GM19467 (cell line): ENCODE data around the gene SND1.
A peak's percentile ranks its signal among the peaks of the same experiment; 100 is the strongest.

ENCODE experiments used
- ATAC-seq: cut with Tn5 transposase; IDR thresholded peaks from one replicate; pipeline ENCODE4 v1.9.1; 2021; ENCODE audit warnings: mild to moderate bottlenecking, moderate library complexity; ENCODE audit not compliant: unreplicated experiment

SND1 gene

DNA sequence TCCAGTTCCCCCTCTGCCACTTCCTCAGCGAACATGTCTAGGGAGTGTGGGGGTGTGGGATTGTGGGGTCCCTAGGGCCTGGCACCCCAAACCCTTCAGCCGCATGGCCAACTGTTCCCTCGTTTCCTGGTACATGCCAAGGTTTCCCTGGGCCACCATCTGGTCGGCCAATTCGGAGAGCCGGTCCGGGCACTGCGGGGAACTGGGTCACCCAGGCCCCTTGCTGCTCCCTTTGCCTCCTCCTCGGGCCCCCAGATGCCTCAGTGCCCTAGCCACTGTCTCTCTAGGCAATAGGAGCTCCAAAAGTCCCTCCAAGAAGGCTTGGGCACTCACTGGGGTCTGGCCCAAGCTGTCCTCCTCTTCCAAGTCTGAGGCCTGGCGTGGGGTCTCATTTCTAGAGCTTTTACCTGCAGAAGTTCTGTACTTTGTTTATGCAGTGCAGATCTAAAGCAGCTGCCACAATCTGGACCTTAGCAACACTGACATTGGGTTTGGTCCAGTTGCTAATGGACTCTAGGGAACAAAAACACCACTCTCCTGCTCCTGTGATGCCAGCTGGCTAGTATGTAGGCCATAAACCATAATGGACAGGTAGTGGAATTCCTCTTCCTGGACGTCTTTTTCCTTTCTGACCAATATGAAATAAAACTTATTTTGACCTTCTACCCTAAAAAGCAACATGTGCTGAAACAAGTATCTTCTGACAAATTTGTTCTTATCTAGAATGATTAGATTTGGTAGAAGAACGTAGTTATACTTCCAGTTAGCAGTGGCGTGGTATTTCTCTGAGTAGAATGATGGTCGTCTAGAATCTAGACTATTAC lies 206.3 kb downstream of the SND1 start:
- no peak for ATAC-seq

GRCh38 chr7:127858915-127859189 lies 206.9 kb downstream of the SND1 start:
- no peak for ATAC-seq

- ATAC-seq, result no peak
Measured at GRCh38 chr7:127859330-127859729, 207.3 kb downstream of the SND1 start.

- no peak for ATAC-seq
Measured at GRCh38 chr7:127862525-127862924, 210.5 kb downstream of the SND1 start.

DNA sequence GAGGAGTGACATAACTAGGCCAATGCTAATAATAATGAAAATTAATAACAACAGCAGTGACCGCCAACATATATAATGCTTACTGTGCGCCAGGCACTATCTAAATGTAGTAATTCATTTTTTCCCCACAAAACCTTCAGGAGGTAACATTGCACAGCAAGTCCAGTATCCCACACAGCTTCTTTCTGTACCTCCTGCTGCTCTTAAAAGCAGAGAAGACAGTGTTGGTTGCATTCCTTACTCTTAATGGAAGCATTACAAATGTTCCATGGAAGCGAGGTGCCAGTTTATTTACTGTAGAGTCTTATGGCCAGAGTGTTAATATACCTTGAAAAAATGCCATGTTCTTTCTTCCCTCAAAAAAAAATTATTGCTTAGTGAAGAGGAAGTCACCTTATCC lies 211.1 kb downstream of the SND1 start:
- ATAC-seq, result no peak

DNA sequence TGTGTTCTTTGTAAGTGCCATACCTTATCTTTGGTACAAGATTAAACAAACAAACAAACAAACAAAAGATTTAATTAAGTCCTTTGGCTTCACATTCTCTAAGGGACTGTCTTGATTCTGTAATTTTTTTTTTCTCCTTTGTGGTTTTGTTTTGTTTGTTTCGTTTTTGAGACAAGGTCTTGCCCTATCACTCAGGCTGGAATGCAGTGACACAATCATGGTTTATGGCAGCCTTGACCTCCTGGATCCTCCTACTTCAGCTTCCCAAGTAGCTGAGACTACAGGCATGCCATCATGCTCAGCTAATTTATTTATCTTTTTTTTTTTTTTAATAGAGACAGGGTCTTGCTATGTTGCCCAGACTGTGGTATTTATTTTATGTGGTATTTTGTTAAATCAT lies 213.5 kb downstream of the SND1 start:
- ATAC-seq, result no peak

GRCh38 chr7:127870231-127870907 lies 218.4 kb downstream of the SND1 start:
- peak; percentile 67 for ATAC-seq

- ATAC-seq, result no peak
Measured at GRCh38 chr7:127871226-127871625, 219.2 kb downstream of the SND1 start.

- ATAC-seq, result peak; percentile 48
Measured at GRCh38 chr7:127872122-127872521, 220.1 kb downstream of the SND1 start.

DNA sequence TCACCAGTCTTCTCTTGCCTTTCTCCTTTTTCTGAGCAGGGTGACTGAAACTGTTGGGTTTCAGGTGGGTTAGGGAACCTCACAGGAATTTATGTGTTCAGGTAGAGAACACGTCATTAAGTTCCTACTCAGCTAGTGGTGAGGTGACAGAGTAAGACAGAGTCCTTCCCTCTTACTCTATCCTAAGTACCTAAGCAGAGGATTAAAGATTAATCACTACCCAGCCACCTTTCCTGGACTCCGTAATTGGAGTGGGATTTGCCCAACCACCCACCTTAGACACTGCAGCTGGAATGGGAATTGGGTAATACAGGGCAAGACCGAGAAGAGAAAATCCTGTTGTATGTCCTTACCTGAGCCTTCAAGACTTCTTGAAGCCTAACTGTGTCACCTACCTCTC lies 221.2 kb downstream of the SND1 start:
- no peak for ATAC-seq

GRCh38 chr7:127873715-127874636 lies 222.0 kb downstream of the SND1 start:
- no peak for ATAC-seq

- ATAC-seq, result no peak
Measured at GRCh38 chr7:127874951-127875608, 223.1 kb downstream of the SND1 start.

GRCh38 chr7:127876393-127876792 lies 224.4 kb downstream of the SND1 start:
- ATAC-seq, result no peak

DNA sequence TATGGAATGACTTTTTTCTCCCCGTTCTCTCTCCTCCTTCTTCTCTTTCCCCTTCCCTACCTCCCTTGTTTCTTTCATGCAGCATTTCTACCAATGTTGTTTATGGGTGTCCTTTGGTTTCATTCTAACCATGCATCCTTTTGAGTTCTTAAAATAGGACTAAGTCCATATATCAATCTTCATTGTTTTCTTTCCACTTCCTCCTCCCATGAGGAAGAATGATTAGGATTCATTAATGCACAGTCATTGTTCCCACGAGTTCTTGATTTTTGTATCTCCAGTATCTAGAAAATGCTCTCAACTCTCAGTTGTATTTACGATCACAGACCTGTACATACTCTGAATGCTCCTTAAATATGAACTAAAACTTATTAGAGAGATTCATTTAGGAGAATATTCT lies 226.0 kb downstream of the SND1 start:
- ATAC-seq, result no peak

DNA sequence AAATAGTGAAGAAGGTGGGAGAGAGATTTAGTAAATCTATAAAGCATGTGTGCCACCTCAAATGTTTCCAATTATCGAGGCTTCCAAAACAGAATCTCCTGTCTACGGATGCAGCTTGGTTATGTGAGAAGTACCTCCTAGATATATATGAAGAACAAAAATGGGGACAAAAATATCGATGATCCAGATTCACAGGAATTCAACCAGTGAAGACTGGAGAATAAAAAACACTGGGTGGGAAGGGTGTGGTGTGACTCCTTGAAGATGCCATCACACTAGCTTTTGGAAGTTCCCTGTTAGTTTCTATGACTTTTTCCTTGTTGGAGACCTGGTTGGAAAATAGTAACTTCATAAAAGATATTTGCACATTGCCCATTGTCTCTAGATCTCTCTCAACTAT lies 226.8 kb downstream of the SND1 start:
- ATAC-seq, result no peak

DNA sequence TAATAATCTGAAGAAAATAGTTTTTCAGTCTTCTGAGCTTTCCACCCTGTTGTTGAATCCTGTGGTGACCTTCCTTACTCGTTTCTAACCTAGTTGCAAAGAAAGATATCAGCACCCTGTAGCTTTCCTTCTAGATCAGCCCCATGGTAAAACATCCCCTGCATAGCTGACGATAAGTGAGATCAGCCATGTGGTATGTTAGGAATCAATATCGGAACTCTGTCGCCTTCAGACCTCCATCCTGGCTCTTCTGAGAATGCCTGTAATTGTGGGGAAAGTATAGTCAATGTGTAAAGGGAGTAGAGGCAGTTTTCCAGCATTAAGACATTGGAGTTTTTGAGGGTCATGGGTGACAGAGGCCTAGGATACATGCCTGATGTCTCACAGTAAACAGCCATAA lies 227.4 kb downstream of the SND1 start:
- ATAC-seq, result no peak

DNA sequence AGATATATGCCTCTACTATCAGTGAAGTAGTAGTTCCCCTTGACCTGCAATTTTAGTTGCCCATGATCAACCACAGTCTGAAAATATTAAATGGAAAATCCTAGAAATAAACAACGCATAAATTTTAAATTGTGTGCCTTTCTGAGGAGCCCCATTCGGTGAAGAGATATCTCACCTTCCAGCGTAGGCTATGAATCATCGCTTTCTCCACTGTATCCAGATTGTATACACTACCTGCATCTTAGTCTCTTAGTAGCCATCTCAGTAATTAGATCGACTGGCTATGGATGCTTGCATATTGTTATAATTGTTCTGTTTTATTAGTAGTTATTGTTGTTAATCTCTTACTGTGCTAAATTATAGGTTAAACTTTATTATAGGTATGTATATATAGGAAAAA lies 227.9 kb downstream of the SND1 start:
- ATAC-seq, result no peak

GRCh38 chr7:127880454-127880853 lies 228.5 kb downstream of the SND1 start:
- ATAC-seq, result no peak

GRCh38 chr7:127881564-127881963 lies 229.6 kb downstream of the SND1 start:
- ATAC-seq, result no peak

DNA sequence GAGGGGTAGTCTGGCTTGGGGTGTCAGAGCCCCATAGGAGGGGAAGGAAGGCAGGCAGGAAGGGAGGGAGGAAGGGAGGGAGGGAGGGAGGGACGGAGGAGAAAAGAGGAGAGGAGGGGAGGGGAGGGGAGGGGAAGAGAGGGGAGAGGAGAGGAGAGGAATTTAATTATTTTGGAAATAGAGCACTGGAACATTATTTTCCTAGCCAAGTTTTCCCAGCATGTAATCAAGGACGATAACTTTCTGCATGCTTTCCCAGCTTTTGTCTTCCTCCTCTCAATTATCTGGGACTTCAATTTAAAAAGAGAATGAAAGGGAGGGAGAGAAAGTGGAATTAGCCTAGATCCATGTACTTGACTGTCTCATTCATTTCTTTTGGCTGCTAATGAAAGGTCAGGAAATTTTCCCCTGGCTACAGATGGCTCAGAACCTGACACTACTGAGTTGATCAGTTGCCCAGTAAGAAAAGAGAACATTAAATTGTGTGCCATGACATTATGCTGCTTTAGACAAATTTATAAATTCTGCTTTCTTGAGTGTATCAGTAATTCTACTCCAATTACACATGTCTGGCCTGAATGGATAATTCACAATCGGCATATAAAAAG lies 230.4 kb downstream of the SND1 start:
- no peak for ATAC-seq

GRCh38 chr7:127884066-127884559 lies 232.1 kb downstream of the SND1 start:
- no peak for ATAC-seq
